GM12892 (cell line): ENCODE results near the gene CCDC149.

ENCODE experiments used
- POLR2A ChIP-seq: IDR thresholded peaks from 2 replicates; pipeline ENCODE4 v1.6.1; 2011; ENCODE audit warnings: low read depth, low read length, control low read depth
- POLR2AphosphoS5 ChIP-seq: IDR thresholded peaks from 2 replicates; pipeline ENCODE4 v1.6.1; 2011; ENCODE audit warnings: low read depth, low read length, control low read depth

DNA sequence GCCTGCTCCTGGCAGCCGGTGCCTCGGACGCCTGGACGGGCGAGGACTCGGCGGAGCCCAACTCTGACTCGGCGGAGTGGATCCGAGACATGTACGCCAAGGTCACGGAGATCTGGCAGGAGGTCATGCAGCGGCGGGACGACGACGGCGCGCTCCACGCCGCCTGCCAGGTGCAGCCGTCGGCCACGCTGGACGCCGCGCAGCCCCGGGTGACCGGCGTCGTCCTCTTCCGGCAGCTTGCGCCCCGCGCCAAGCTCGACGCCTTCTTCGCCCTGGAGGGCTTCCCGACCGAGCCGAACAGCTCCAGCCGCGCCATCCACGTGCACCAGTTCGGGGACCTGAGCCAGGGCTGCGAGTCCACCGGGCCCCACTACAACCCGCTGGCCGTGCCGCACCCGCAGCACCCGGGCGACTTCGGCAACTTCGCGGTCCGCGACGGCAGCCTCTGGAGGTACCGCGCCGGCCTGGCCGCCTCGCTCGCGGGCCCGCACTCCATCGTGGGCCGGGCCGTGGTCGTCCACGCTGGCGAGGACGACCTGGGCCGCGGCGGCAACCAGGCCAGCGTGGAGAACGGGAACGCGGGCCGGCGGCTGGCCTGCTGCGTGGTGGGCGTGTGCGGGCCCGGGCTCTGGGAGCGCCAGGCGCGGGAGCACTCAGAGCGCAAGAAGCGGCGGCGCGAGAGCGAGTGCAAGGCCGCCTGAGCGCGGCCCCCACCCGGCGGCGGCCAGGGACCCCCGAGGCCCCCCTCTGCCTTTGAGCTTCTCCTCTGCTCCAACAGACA is 113.1 kb downstream of the CCDC149 start:
- TF ChIP-seq POLR2A (no peak), POLR2AphosphoS5 (no peak)
